C4-2B (cell line): ENCODE results near the gene MAN2A1.

Experiments
- ZFX ChIP-seq: fragments of 450-650 bp; IDR thresholded peaks from 2 replicates; pipeline ENCODE4 v1.6.1; 2017
- TF ChIP-seq, protein P1 (sequence below): fragments of 450-650 bp; conservative IDR thresholded peaks from 2 replicates; pipeline ENCODE4 v1.5.1; 2017; ENCODE audit warnings: mild to moderate bottlenecking

DNA sequence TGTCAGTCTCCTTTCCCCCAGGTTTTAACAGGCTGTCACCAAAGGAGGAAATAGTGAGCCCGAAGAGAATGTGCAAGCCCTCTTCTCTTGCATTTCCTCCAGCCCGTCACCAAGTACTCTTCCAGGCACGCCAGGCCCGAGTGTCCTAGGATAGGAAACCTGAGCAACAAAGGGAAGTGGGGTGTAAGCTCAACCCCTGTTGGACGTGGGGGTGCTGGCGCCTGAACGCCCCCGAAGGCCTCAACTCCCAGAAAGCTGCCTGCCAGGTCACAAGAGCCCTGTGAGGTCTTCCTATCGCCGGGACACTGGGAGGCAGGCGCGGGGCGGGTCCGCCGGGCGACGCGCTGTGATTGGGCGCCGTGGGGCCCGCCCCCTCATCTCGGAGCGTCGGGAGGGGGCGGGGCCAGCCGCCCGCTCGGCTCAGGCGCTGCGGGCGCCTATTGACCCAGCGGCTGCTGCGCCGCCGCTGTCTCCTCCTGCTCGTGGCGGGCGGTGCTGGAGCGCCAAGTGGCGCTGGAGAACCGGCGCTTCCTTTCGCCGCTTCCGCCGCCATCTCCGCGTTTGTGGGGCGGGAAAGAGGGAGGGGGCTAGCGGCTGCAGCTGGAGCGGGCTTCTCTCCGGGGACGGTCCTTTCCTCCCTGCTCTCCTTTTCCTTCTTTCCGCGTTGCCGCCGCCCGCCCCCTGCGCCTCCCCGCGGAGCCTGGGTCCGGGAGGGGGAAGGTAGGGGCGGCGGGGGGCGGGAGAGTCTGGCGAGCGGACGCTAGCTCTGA, 572 bp upstream of the MAN2A1 start:
- TF ChIP-seq, protein P1, sequence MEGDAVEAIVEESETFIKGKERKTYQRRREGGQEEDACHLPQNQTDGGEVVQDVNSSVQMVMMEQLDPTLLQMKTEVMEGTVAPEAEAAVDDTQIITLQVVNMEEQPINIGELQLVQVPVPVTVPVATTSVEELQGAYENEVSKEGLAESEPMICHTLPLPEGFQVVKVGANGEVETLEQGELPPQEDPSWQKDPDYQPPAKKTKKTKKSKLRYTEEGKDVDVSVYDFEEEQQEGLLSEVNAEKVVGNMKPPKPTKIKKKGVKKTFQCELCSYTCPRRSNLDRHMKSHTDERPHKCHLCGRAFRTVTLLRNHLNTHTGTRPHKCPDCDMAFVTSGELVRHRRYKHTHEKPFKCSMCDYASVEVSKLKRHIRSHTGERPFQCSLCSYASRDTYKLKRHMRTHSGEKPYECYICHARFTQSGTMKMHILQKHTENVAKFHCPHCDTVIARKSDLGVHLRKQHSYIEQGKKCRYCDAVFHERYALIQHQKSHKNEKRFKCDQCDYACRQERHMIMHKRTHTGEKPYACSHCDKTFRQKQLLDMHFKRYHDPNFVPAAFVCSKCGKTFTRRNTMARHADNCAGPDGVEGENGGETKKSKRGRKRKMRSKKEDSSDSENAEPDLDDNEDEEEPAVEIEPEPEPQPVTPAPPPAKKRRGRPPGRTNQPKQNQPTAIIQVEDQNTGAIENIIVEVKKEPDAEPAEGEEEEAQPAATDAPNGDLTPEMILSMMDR: peak; percentile 51
- no peak for TF ChIP-seq ZFX
